IPS DF 4.7 (cell line): ENCODE measurements around the gene NXT2.
"Not testable (repeated sequence)": the region's sequence is repeated elsewhere in the genome, so short reads cannot be mapped to it uniquely, and the experiment has no call there.

Source experiments
- DNase-seq: peaks from one replicate; pipeline ENCODE4 v3.0.0-alpha.2; 2013; ENCODE audit warnings: low spot score; ENCODE audit errors: extremely low read depth

The NXT2 gene

GRCh38 chrX:109536439-109537323, at the start of gene NXT2:
Gene NXT2 (plus strand): TSS chrX:109536844. CDS start chrX:109537007, 163 bp downstream.
- DNase-seq: no peak

- no peak for DNase-seq
These were observed 49.0 kb upstream of the NXT2 start for GRCh38 chrX:109487640-109488039.

GRCh38 chrX:109489174-109489573, 47.5 kb upstream of the NXT2 start:
- DNase-seq: no peak

GRCh38 chrX:109498434-109498833, 38.2 kb upstream of the NXT2 start:
- no peak for DNase-seq

GRCh38 chrX:109501176-109501575, 35.5 kb upstream of the NXT2 start:
- no peak for DNase-seq

- DNase-seq: no peak
These were observed 27.7 kb upstream of the NXT2 start for GRCh38 chrX:109508915-109509314.

GRCh38 chrX:109511113-109511512, 25.5 kb upstream of the NXT2 start:
- no peak for DNase-seq

GRCh38 chrX:109519001-109519400, 17.6 kb upstream of the NXT2 start:
- DNase-seq: no peak

- DNase-seq: no peak
These were observed 3.6 kb upstream of the NXT2 start for GRCh38 chrX:109533005-109533404.

GRCh38 chrX:109533631-109534030, 3.0 kb upstream of the NXT2 start:
- DNase-seq: no peak

GRCh38 chrX:109534933-109535332, 1.7 kb upstream of the NXT2 start:
- DNase-seq: no peak

GRCh38 chrX:109535578-109535977, 1.1 kb upstream of the NXT2 start:
- DNase-seq: no peak

- DNase-seq: no peak
These were observed 651 bp downstream of the NXT2 start for GRCh38 chrX:109537324-109537665.

GRCh38 chrX:109539007-109539406, 2.4 kb downstream of the NXT2 start:
- not testable (repeated sequence) for DNase-seq

GRCh38 chrX:109553862-109554261, 17.2 kb downstream of the NXT2 start:
- DNase-seq: no peak

GRCh38 chrX:109576083-109576482, 39.4 kb downstream of the NXT2 start:
- DNase-seq: not testable (repeated sequence)

- no peak for DNase-seq
These were observed 40.4 kb downstream of the NXT2 start for GRCh38 chrX:109577055-109577454.

- no peak for DNase-seq
These were observed 42.3 kb downstream of the NXT2 start for GRCh38 chrX:109578916-109579315.

- DNase-seq: no peak
These were observed 48.8 kb downstream of the NXT2 start for GRCh38 chrX:109585488-109585887.

- DNase-seq: no peak
These were observed 53.5 kb downstream of the NXT2 start for GRCh38 chrX:109590176-109590575.
